A549 (cell line): Measurements from ENCODE around the gene IL10. TPM values are rescaled to one million over a fixed set of nuclear protein-coding genes. Genes with fewer than 3 reads are reported as not detected.

Experiments used
- ATAC-seq, 2 experiments: fragments of 200-7000 bp in 1 of 2; fragments of >200 bp in 1 of 2; cut with Nextera tagmentation in 1 of 2; cut with Tn5 transposase in 1 of 2; 3 replicates each; pipeline versions ENCODE4 v1.8.0 to v1.9.1; 2018 to 2020; ENCODE audit warnings: mild to moderate bottlenecking in 1 of 2, moderate library complexity in 1 of 2
- CTCF ChIA-PET: fragments of 300-600 bp; sonication (Branson Sonifier 250); formaldehyde crosslinking; extraction: SDS; loops from one replicate; lab custom pipeline; 2021; ENCODE audit warnings: antibody characterized with exemption, inconsistent platforms; lab: Yijun Ruan, JAX
- POLR2A ChIA-PET: fragments of 350-600 bp; formaldehyde crosslinking; extraction: SDS; loops from one replicate; lab custom pipeline; 2021; ENCODE audit warnings: antibody characterized with exemption, inconsistent platforms; lab: Yijun Ruan, JAX
- DNase-seq, 2 experiments: peaks; one replicate each; pipeline versions ENCODE4 v3.0.0 to v3.0.0-alpha.2; 2011 to 2016; ENCODE audit warnings: low read depth in 1 of 2, low spot score in 1 of 2
- FAIRE-seq: peaks from 2 replicates; lab custom pipeline; 2011; peaks lifted over from hg19 to GRCh38; lab: Jason Lieb, UNC
- H3K27ac ChIP-seq, 2 experiments: fragments of >200 bp; sonication (Bioruptor Twin); formaldehyde crosslinking; 3 replicates each; pipeline ENCODE4 v1.5.1; 2016 to 2017
- H3K4me1 ChIP-seq: fragments of >200 bp; sonication (Bioruptor Twin); formaldehyde crosslinking; 3 replicates; pipeline ENCODE4 v1.6.1; 2016
- H3K4me2 ChIP-seq: fragments of >200 bp; sonication (Bioruptor Twin); formaldehyde crosslinking; 3 replicates; pipeline ENCODE4 v1.6.1; 2016
- H3K4me3 ChIP-seq: fragments of >200 bp; sonication (Bioruptor Twin); formaldehyde crosslinking; 3 replicates; pipeline ENCODE4 v1.5.1; 2016
- H3K9me3 ChIP-seq: fragments of >200 bp; sonication (Bioruptor Twin); formaldehyde crosslinking; 3 replicates; pipeline ENCODE4 v1.6.1; 2016
- BCL3 ChIP-seq: fragments of >200 bp; sonication (Bioruptor Twin); formaldehyde crosslinking; IDR thresholded peaks from 3 replicates; pipeline ENCODE4 v1.6.1; 2016
- BHLHE40 ChIP-seq: IDR thresholded peaks from 2 replicates; pipeline ENCODE4 v1.6.1; 2012; ENCODE audit warnings: low read depth, low read length, inconsistent platforms
- CHD2 ChIP-seq: fragments of 150-350 bp; IDR thresholded peaks from 2 replicates; pipeline ENCODE4 v1.6.1; 2014; ENCODE audit warnings: low read length; ENCODE audit not compliant: partially characterized antibody
- CHD4 ChIP-seq: fragments of 200-600 bp; sonication (generic); IDR thresholded peaks from 2 replicates; pipeline ENCODE4 v1.6.1; 2016; ENCODE audit warnings: antibody characterized with exemption, mild to moderate bottlenecking, borderline replicate concordance
- EHF ChIP-seq: fragments of 250-450 bp; sonication (Bioruptor Pico); IDR thresholded peaks from 2 replicates; pipeline ENCODE4 v1.5.0; 2020; ENCODE audit warnings: mild to moderate bottlenecking
- EHMT2 ChIP-seq: fragments of 200-600 bp; sonication (generic); IDR thresholded peaks from 2 replicates; pipeline ENCODE4 v1.6.1; 2016; ENCODE audit warnings: antibody characterized with exemption, low read depth, mild to moderate bottlenecking, moderate library complexity
- ELK1 ChIP-seq: fragments of 150-350 bp; IDR thresholded peaks from 2 replicates; pipeline ENCODE4 v1.6.1; 2014; ENCODE audit warnings: low read depth, mild to moderate bottlenecking, low read length
- ESRRA ChIP-seq: fragments of 150-350 bp; IDR thresholded peaks from 2 replicates; pipeline ENCODE4 v1.6.1; 2014; ENCODE audit warnings: mild to moderate bottlenecking, low read length, borderline replicate concordance
- GATA3 ChIP-seq: IDR thresholded peaks from 2 replicates; pipeline ENCODE4 v1.6.1; 2012; ENCODE audit warnings: borderline replicate concordance
- HMGXB4 ChIP-seq: fragments of 250-450 bp; sonication (Bioruptor Pico); IDR thresholded peaks from 2 replicates; pipeline ENCODE4 v1.5.0; 2021; ENCODE audit warnings: mild to moderate bottlenecking, moderate library complexity, borderline replicate concordance
- HOXB13 ChIP-seq: fragments of 250-450 bp; sonication (Bioruptor Pico); IDR thresholded peaks from 2 replicates; pipeline ENCODE4 v1.5.0; 2020; ENCODE audit warnings: low read depth, mild to moderate bottlenecking, moderate library complexity
- JUN ChIP-seq, 2 experiments: fragments of >200 bp; sonication (Bioruptor Twin); formaldehyde crosslinking; IDR thresholded peaks; 2 replicates in 1 of 2; 3 replicates in 1 of 2; pipeline ENCODE4 v1.6.1; 2016 to 2017
- KDM5A ChIP-seq: fragments of 200-600 bp; sonication (generic); IDR thresholded peaks from 2 replicates; pipeline ENCODE4 v1.6.1; 2016; ENCODE audit warnings: antibody characterized with exemption, mild to moderate bottlenecking
- MYC ChIP-seq: IDR thresholded peaks from 2 replicates; pipeline ENCODE4 v1.6.1; 2012; ENCODE audit warnings: mild to moderate bottlenecking, inconsistent platforms, low read length, improper control_type of control experiment, borderline replicate concordance
- NPAS2 ChIP-seq: fragments of 250-450 bp; sonication (Bioruptor Pico); IDR thresholded peaks from 2 replicates; pipeline ENCODE4 v1.8.0; 2022; ENCODE audit warnings: mild to moderate bottlenecking, moderate library complexity, borderline replicate concordance
- POLR2AphosphoS2 ChIP-seq: conservative IDR thresholded peaks from 2 replicates; pipeline ENCODE4 v1.6.1; 2012; ENCODE audit warnings: low read length, improper control_type of control experiment, inconsistent platforms
- RARB ChIP-seq: fragments of 250-450 bp; sonication (Bioruptor Pico); IDR thresholded peaks from 2 replicates; pipeline ENCODE4 v1.8.0; 2021; ENCODE audit warnings: mild to moderate bottlenecking, moderate library complexity
- RCOR1 ChIP-seq: fragments of 150-350 bp; IDR thresholded peaks from 2 replicates; pipeline ENCODE4 v1.6.1; 2014; ENCODE audit warnings: antibody characterized with exemption, low read length, low read depth
- TFCP2L1 ChIP-seq: fragments of 250-450 bp; sonication (Bioruptor Pico); IDR thresholded peaks from 2 replicates; pipeline ENCODE4 v1.5.0; 2021; ENCODE audit warnings: mild to moderate bottlenecking
- TP53 ChIP-seq: fragments of 250-450 bp; sonication (Bioruptor Pico); IDR thresholded peaks from 2 replicates; pipeline ENCODE4 v1.5.0; 2021; ENCODE audit warnings: mild to moderate bottlenecking, moderate library complexity
- ZC3H11A ChIP-seq: fragments of 450-650 bp; IDR thresholded peaks from 2 replicates; pipeline ENCODE4 v1.6.1; 2014; ENCODE audit warnings: antibody characterized with exemption, mild to moderate bottlenecking
- ZNF302 ChIP-seq: fragments of 250-450 bp; sonication (Bioruptor Pico); IDR thresholded peaks from 2 replicates; pipeline ENCODE4 v1.9.0; 2021; ENCODE audit warnings: inconsistent platforms, mild to moderate bottlenecking, moderate library complexity
- WGBS: methylation state at CpG from one replicate; pipeline ENCODE4 v1.1.6; 2017; ENCODE audit errors: missing lambda C conversion rate; 5-methylcytosine and 5-hydroxymethylcytosine counted together
- polyA plus RNA-seq, 4 experiments: library from polyadenylated mRNA; depleted of rRNA in 3 of 4; stranded (reverse); fragments of >200 nt; fragmentation: RNase III in 1 of 4; extraction: RNeasy Plus Mini Kit Qiagen cat#74134 plus additional on column Dnase treatment in 1 of 4; gene quantifications; 2 replicates in 3 of 4; 3 replicates in 1 of 4; pipeline ENCODE4 v1.2.3, GENCODE V29; 2011 to 2017

The IL10 gene
- polyA plus RNA-seq, 2 of the 4 experiments (the other 2 are of a cell fraction), result not detected

- Histone ChIP-seq H3K9me3 (no peaks in the 10 kb centered on the region), H3K27ac (no peak overlapping the region), H3K4me2 (no peak overlapping the region), H3K4me3 (no peak overlapping the region), H3K4me1 (no peaks in the 10 kb centered on the region)
- ATAC-seq (no peak), DNase-seq (no peak), FAIRE-seq (no peak)
- WGBS, result 21% methylated on average over 1 of the region's 1 CpG
- ChIA-PET POLR2A (no interaction called here), CTCF (interaction anchor here (0.6 to 3.2 kb wide), 5 partner anchors 8 to 151 kb away, joined by 3 to 20 read pairs (median 3); partner anchors contain the start of genes IL10 and IL19)
- TF ChIP-seq BHLHE40, result no peak
- no peak for TF ChIP-seq HOXB13 (CRISPR knock-in tag)
- no peak for TF ChIP-seq ZNF302 (CRISPR knock-in tag)
- no peak for TF ChIP-seq EHMT2
- TF ChIP-seq BCL3, result no peak
- no peak for TF ChIP-seq RARB (CRISPR knock-in tag)
- no peak for TF ChIP-seq JUN (IDR thresholded peaks at IDR 0.05)
- no peak for TF ChIP-seq MYC
- no peak for TF ChIP-seq GATA3
- TF ChIP-seq TP53, result no peak
- TF ChIP-seq EHF (CRISPR knock-in tag), result no peak
- no peak for TF ChIP-seq ZC3H11A
- TF ChIP-seq TFCP2L1 (CRISPR knock-in tag), result no peak
- no peak for TF ChIP-seq HMGXB4 (CRISPR knock-in tag)
- no peak for TF ChIP-seq CHD2
- TF ChIP-seq ESRRA, result no peak
- TF ChIP-seq KDM5A, result no peak
- TF ChIP-seq POLR2AphosphoS2, result no peak
- TF ChIP-seq ELK1, result no peak
- no peak for TF ChIP-seq RCOR1
Measured at GRCh38 chr1:206760590-206760989, 11.7 kb downstream of the IL10 start.

GRCh38 chr1:206757524-206758266 is 14.6 kb downstream of the IL10 start:
- H3K27ac ChIP-seq, result no peak overlapping the region
- 42% methylated on average over 13 of the region's 13 CpGs for WGBS
- CTCF ChIA-PET, result interaction anchor here (0.6 to 1.6 kb wide), 4 partner anchors 11 to 151 kb away, joined by 3 to 4 read pairs (median 4); no protein-coding TSS in a partner anchor
- FAIRE-seq (no peak), ATAC-seq (no peak), DNase-seq (no peak)
- H3K4me3 ChIP-seq, result no peak overlapping the region
- H3K4me1 ChIP-seq, result no peaks in the 10 kb centered on the region
- TF ChIP-seq CHD4 (no peak), BHLHE40 (no peak), NPAS2 (no peak)
- no peaks in the 10 kb centered on the region for H3K9me3 ChIP-seq
- POLR2A ChIA-PET, result no interaction called here
- no peak overlapping the region for H3K4me2 ChIP-seq
